GM19351 (cell line): ENCODE measurements around the gene ENPEP.
"Not testable (repeated sequence)": the region's sequence is repeated elsewhere in the genome, so short reads cannot be mapped to it uniquely, and the experiment has no call there.

Experiments used
- ATAC-seq: cut with Tn5 transposase; IDR thresholded peaks from one replicate; pipeline ENCODE4 v1.9.1; 2021; ENCODE audit warnings: mild to moderate bottlenecking, moderate library complexity; ENCODE audit not compliant: unreplicated experiment

ENPEP gene

GRCh38 chr4:110475881-110476818 is at the start of gene ENPEP:
Gene ENPEP (plus strand): TSS chr4:110476155. CDS start chr4:110476415, 260 bp downstream.
- ATAC-seq = no peak

GRCh38 chr4:110431805-110432204 is 44.1 kb upstream of the ENPEP start:
- not testable (repeated sequence) for ATAC-seq

- ATAC-seq = not testable (repeated sequence)
These were observed 38.7 kb upstream of the ENPEP start for GRCh38 chr4:110437292-110437691.

- ATAC-seq = not testable (repeated sequence)
These were observed 36.7 kb upstream of the ENPEP start for GRCh38 chr4:110439209-110439608.

GRCh38 chr4:110442309-110442708 is 33.6 kb upstream of the ENPEP start:
- no peak for ATAC-seq

- no peak for ATAC-seq
These were observed 33.2 kb upstream of the ENPEP start for GRCh38 chr4:110442788-110443187.

GRCh38 chr4:110449947-110450346 is 26.0 kb upstream of the ENPEP start:
- ATAC-seq = no peak

GRCh38 chr4:110452546-110452945 is 23.4 kb upstream of the ENPEP start:
- ATAC-seq = no peak

- ATAC-seq = no peak
These were observed 21.5 kb upstream of the ENPEP start for GRCh38 chr4:110454441-110454840.

GRCh38 chr4:110458494-110459266 is 17.3 kb upstream of the ENPEP start:
- no peak for ATAC-seq

GRCh38 chr4:110460074-110460746 is 15.7 kb upstream of the ENPEP start:
- no peak for ATAC-seq

GRCh38 chr4:110467400-110467799 is 8.6 kb upstream of the ENPEP start:
- ATAC-seq = peak; percentile 64

- no peak for ATAC-seq
These were observed 3.2 kb upstream of the ENPEP start for GRCh38 chr4:110472583-110473329.

GRCh38 chr4:110474481-110474880 is 1.5 kb upstream of the ENPEP start:
- ATAC-seq = no peak

- not testable (repeated sequence) for ATAC-seq
These were observed 875 bp upstream of the ENPEP start for GRCh38 chr4:110475080-110475479.

GRCh38 chr4:110477836-110478235 is 1.9 kb downstream of the ENPEP start:
- ATAC-seq = no peak

- ATAC-seq = no peak
These were observed 4.1 kb downstream of the ENPEP start for GRCh38 chr4:110480031-110480549.

GRCh38 chr4:110480746-110481271 is 4.9 kb downstream of the ENPEP start:
- no peak for ATAC-seq

GRCh38 chr4:110483516-110483915 is 7.6 kb downstream of the ENPEP start:
- ATAC-seq = no peak

GRCh38 chr4:110484029-110484428 is 8.1 kb downstream of the ENPEP start:
- ATAC-seq = peak; percentile 99
